ENCODE results near the gene ARID3B. TPM values are rescaled to one million over a fixed set of nuclear protein-coding genes. Genes with fewer than 3 reads are reported as not detected.

ARID3B gene
- total RNA-seq, 1 donor from 2014 or later, result 15.2 TPM

DNA sequence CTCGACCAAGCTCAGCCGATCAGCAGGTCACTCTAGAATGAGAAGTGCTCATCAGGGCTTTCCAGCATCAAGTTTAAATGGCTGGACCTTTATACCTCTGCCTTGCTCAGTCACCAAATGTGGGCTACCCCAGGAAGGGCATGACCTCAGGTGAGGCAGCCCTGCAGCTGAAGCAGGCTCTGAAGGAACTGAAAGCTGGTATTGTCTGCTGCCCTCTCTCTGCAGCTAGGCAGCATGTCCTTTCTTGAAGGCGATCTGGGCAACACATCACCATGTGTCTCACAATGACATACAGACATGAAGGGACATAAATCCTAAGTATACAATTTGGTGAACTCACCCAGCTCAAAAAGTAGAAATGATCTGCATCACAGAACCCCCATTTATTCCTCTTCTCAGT lies 38.7 kb upstream of the ARID3B start:
- Histone ChIP-seq H3K36me3 (no peaks in the 10 kb centered on the region), H3K4me3 (no peak overlapping the region), H3K4me1 (no peaks in the 10 kb centered on the region), H3K27ac (no peak overlapping the region), H3K27me3 (no peaks in the 10 kb centered on the region), H3K9me3 (no peaks in the 10 kb centered on the region)
- no peak for DNase-seq (ENCODE audit: extremely low spot score in 2 of 2)
- TF ChIP-seq POLR2AphosphoS5 (IDR thresholded peaks at IDR 0.05; ENCODE audit: insufficient read depth in 1 of 2, low read depth in 1 of 2) (no peak), POLR2A (IDR thresholded peaks at IDR 0.05) (no peak), CTCF (IDR thresholded peaks at IDR 0.05) (no peak)
- intact Hi-C loops (cut with DNase I), result no loop called here

GRCh38 chr15:74504418-74504817 lies 36.6 kb upstream of the ARID3B start:
- Histone ChIP-seq H3K36me3 (no peaks in the 10 kb centered on the region), H3K27me3 (no peaks in the 10 kb centered on the region), H3K4me3 (no peak overlapping the region), H3K4me1 (no peaks in the 10 kb centered on the region), H3K27ac (no peak overlapping the region), H3K9me3 (no peaks in the 10 kb centered on the region)
- no peak for DNase-seq (ENCODE audit: extremely low spot score in 2 of 2)
- intact Hi-C loops (cut with DNase I), result no loop called here
- TF ChIP-seq CTCF (IDR thresholded peaks at IDR 0.05), result no peak
- TF ChIP-seq POLR2AphosphoS5 (IDR thresholded peaks at IDR 0.05; ENCODE audit: insufficient read depth in 1 of 2, low read depth in 1 of 2), result no peak
- no peak for TF ChIP-seq POLR2A (IDR thresholded peaks at IDR 0.05)

GRCh38 chr15:74504836-74505235 lies 36.2 kb upstream of the ARID3B start:
- no peak for DNase-seq (ENCODE audit: extremely low spot score in 2 of 2)
- Histone ChIP-seq H3K4me3 (no peak overlapping the region), H3K4me1 (no peaks in the 10 kb centered on the region), H3K9me3 (no peaks in the 10 kb centered on the region), H3K27me3 (no peaks in the 10 kb centered on the region), H3K27ac (no peak overlapping the region), H3K36me3 (no peaks in the 10 kb centered on the region)
- TF ChIP-seq CTCF (IDR thresholded peaks at IDR 0.05) (no peak), POLR2AphosphoS5 (IDR thresholded peaks at IDR 0.05; ENCODE audit: insufficient read depth in 1 of 2, low read depth in 1 of 2) (no peak), POLR2A (IDR thresholded peaks at IDR 0.05) (no peak)
- intact Hi-C loops (cut with DNase I), result no loop called here

DNA sequence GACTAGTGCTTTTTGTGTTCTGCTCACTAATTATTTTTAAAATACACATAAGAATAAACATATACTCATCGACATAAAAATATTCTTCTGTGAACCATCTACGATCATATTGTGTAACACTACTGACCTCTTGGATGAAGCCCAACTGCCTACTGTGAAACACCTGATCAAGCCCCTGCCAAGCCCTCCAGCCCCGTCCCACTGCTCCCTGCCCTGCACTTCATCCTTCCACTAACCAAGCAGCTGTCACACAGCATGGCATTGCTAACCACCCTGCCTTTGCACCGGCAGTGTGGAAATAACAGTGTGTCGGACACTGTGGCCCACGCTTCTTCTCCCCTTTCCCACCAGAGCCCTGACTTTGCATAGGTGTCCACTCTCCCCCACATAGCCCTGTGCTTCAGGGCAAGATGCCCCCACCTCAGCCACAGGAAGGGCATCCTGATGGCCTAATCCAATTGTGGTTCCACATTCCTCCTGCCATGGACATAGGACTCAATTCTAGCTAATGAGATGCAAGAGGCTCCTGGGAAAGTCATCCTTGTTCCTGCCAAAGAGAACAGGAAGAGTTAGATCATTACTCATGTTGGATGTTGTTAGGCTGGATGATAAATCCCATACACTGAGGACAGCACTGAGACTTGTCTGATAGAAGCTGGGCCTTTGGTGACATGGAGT lies 35.0 kb upstream of the ARID3B start:
- Histone ChIP-seq H3K4me1 (no peaks in the 10 kb centered on the region), H3K27me3 (no peaks in the 10 kb centered on the region), H3K27ac (no peak overlapping the region), H3K9me3 (no peaks in the 10 kb centered on the region), H3K4me3 (no peak overlapping the region), H3K36me3 (no peaks in the 10 kb centered on the region)
- intact Hi-C loops (cut with DNase I), result no loop called here
- DNase-seq (ENCODE audit: extremely low spot score in 2 of 2), result no peak
- no peak for TF ChIP-seq POLR2AphosphoS5 (IDR thresholded peaks at IDR 0.05; ENCODE audit: insufficient read depth in 1 of 2, low read depth in 1 of 2)
- TF ChIP-seq CTCF (IDR thresholded peaks at IDR 0.05), result no peak
- no peak for TF ChIP-seq POLR2A (IDR thresholded peaks at IDR 0.05)

GRCh38 chr15:74506515-74506840 lies 34.5 kb upstream of the ARID3B start:
- no peak for TF ChIP-seq CTCF (IDR thresholded peaks at IDR 0.05)
- intact Hi-C loops (cut with DNase I), result no loop called here
- Histone ChIP-seq H3K4me3 (no peak overlapping the region), H3K27ac (no peak overlapping the region), H3K36me3 (no peaks in the 10 kb centered on the region), H3K4me1 (no peaks in the 10 kb centered on the region), H3K9me3 (no peaks in the 10 kb centered on the region), H3K27me3 (no peaks in the 10 kb centered on the region)
- DNase-seq (ENCODE audit: extremely low spot score in 2 of 2), result no peak

Data from vagina (tissue), 2 donors.